HCT116 (cell line): ENCODE results near the gene CCDC177. TPM values are rescaled to one million over a fixed set of nuclear protein-coding genes. Genes with fewer than 3 reads are reported as not detected.

ENCODE experiments used
- ATAC-seq: fragments of 200-7000 bp; cut with Tn5 transposase; 2 replicates; pipeline ENCODE4 v1.9.1; 2020; ENCODE audit warnings: mild to moderate bottlenecking, moderate library complexity
- BruUV-seq: library from RNA; stranded (reverse); fragments of 400-500 nt; replicated peaks from 2 replicates; lab custom pipeline; 2021; lab: Mats Ljungman, UMichigan
- CTCF ChIA-PET: fragments of 300-600 bp; sonication (Branson Sonifier 250); formaldehyde crosslinking; loops from one replicate; lab custom pipeline; 2021; ENCODE audit warnings: antibody characterized with exemption; lab: Charles Lee
- POLR2A ChIA-PET: fragments of 300-600, 350-600 bp; sonication (Branson Sonifier 250); formaldehyde crosslinking; loops from one replicate; lab custom pipeline; 2021; ENCODE audit warnings: antibody characterized with exemption; lab: Charles Lee
- RAD21 ChIA-PET, 2 experiments: fragments of 300-600 bp; sonication (Branson Sonifier 250); formaldehyde crosslinking; loops; one replicate each; lab custom pipeline; 2023; ENCODE audit warnings: low total read pairs in 2 of 2; ENCODE audit not compliant: uncharacterized antibody in 2 of 2, unreplicated experiment in 2 of 2, low non-redundant PET in 1 of 2; lab: Charles Lee
- DNase-seq: peaks from one replicate; pipeline ENCODE4 v3.0.0-alpha.2; 2010; ENCODE audit warnings: low read depth, low spot score
- H2AFZ ChIP-seq: fragments of 200-600 bp; shearing (Covaris generic), sonication (generic); 2 replicates; pipeline ENCODE4 v1.6.1; 2017; ENCODE audit warnings: low read depth, mixed run types, mixed read lengths, antibody characterized with exemption, low read length; ENCODE audit not compliant: poor library complexity, severe bottlenecking
- H3K27ac ChIP-seq: 2 replicates; pipeline ENCODE4 v1.5.1; 2012; ENCODE audit warnings: low read depth, low read length
- H3K27me3 ChIP-seq: fragments of 200-600 bp; sonication (generic); 2 replicates; pipeline ENCODE4 v1.6.1; 2016; ENCODE audit warnings: mixed run types, low read length, mixed read lengths; ENCODE audit not compliant: insufficient read depth
- H3K36me3 ChIP-seq, 2 experiments: fragments of 200-500 bp in 1 of 2; fragments of 200-600 bp in 1 of 2; sonication (Bioruptor generic) in 1 of 2; sonication (generic) in 1 of 2; 2 replicates each; pipeline versions ENCODE4 v1.5.1 to v1.6.1; 2014 to 2016; ENCODE audit warnings: low read length in 2 of 2, inconsistent platforms in 1 of 2, mixed read lengths in 1 of 2, mixed run types in 1 of 2; ENCODE audit not compliant: insufficient read depth in 2 of 2, control insufficient read depth in 1 of 2
- H3K4me1 ChIP-seq, 2 experiments: fragments of 200-600 bp in 1 of 2; sonication (generic) in 1 of 2; 2 replicates each; pipeline versions ENCODE4 v1.5.1 to v1.6.1; 2012 to 2017; ENCODE audit warnings: low read length in 2 of 2, inconsistent platforms in 1 of 2, mild to moderate bottlenecking in 1 of 2, mixed read lengths in 1 of 2, mixed run types in 1 of 2, moderate library complexity in 1 of 2; ENCODE audit not compliant: insufficient read depth in 2 of 2, control insufficient read depth in 1 of 2
- H3K4me2 ChIP-seq: fragments of 200-600 bp; sonication (generic); 2 replicates; pipeline ENCODE4 v1.6.1; 2017; ENCODE audit warnings: mixed run types, low read length, mixed read lengths
- H3K4me3 ChIP-seq, 2 experiments: fragments of 200-600 bp in 1 of 2; sonication (generic) in 1 of 2; replicated peaks in 1 of 2; 2 replicates each; pipeline ENCODE4 v1.5.1; 2011 to 2016; ENCODE audit warnings: low read length in 2 of 2, control low read depth in 1 of 2, low read depth in 1 of 2, mild to moderate bottlenecking in 1 of 2, mixed read lengths in 1 of 2, mixed run types in 1 of 2
- H3K79me2 ChIP-seq: fragments of 200-600 bp; sonication (generic); 2 replicates; pipeline ENCODE4 v1.6.1; 2017; ENCODE audit warnings: mild to moderate bottlenecking, mixed run types, low read length, moderate library complexity, mixed read lengths; ENCODE audit not compliant: insufficient read depth
- H3K9ac ChIP-seq: fragments of 200-600 bp; sonication (generic); 2 replicates; pipeline ENCODE4 v1.6.1; 2016; ENCODE audit warnings: low read length, mixed read lengths
- H3K9me2 ChIP-seq: fragments of 200-600 bp; sonication (generic), shearing (Covaris generic); 2 replicates; pipeline ENCODE4 v1.6.1; 2017; ENCODE audit warnings: mixed run types, mild to moderate bottlenecking, moderate library complexity; ENCODE audit not compliant: insufficient read depth
- H3K9me3 ChIP-seq, 2 experiments: fragments of 200-500 bp in 1 of 2; fragments of 200-600 bp in 1 of 2; sonication (Bioruptor generic) in 1 of 2; sonication (generic) in 1 of 2; 2 replicates each; pipeline ENCODE4 v1.6.1; 2014 to 2017; ENCODE audit warnings: low read length in 2 of 2, mixed read lengths in 2 of 2, inconsistent platforms in 1 of 2, low read depth in 1 of 2, mild to moderate bottlenecking in 1 of 2, mixed run types in 1 of 2, moderate library complexity in 1 of 2; ENCODE audit not compliant: control insufficient read depth in 1 of 2, insufficient read depth in 1 of 2
- H4K20me1 ChIP-seq: fragments of 200-600 bp; sonication (generic), shearing (Covaris generic); 2 replicates; pipeline ENCODE4 v1.6.1; 2017; ENCODE audit warnings: mixed run types, mild to moderate bottlenecking, moderate library complexity; ENCODE audit not compliant: insufficient read depth
- CBX3 ChIP-seq: IDR thresholded peaks from 2 replicates; pipeline ENCODE4 v1.6.1; 2012; ENCODE audit warnings: low read depth
- CTCF ChIP-seq, 3 experiments: fragments of 200-600 bp in 1 of 3; sonication (generic) in 1 of 3; IDR thresholded peaks in 2 of 3; conservative IDR thresholded peaks in 1 of 3; 2 replicates each; pipeline ENCODE4 v1.5.1; 2012 to 2017; ENCODE audit warnings: low read depth in 2 of 3, low read length in 2 of 3, antibody characterized with exemption in 1 of 3, borderline replicate concordance in 1 of 3, control low read depth in 1 of 3, mild to moderate bottlenecking in 1 of 3, mixed read lengths in 1 of 3, mixed run types in 1 of 3, moderate library complexity in 1 of 3; ENCODE audit not compliant: insufficient read depth in 1 of 3
- EGR1 ChIP-seq: IDR thresholded peaks from 2 replicates; pipeline ENCODE4 v1.6.1; 2012; ENCODE audit warnings: low read depth
- ELF1 ChIP-seq: IDR thresholded peaks from 2 replicates; pipeline ENCODE4 v1.6.1; 2012; ENCODE audit warnings: low read depth, borderline replicate concordance
- EZH2 ChIP-seq: fragments of 200-600 bp; sonication (generic); IDR thresholded peaks from 2 replicates; pipeline ENCODE4 v1.6.1; 2017; ENCODE audit warnings: antibody characterized with exemption, mixed run types
- EZH2phosphoT487 ChIP-seq: fragments of 200-600 bp; IDR thresholded peaks from 2 replicates; pipeline ENCODE4 v1.6.1; 2018; ENCODE audit warnings: antibody characterized with exemption, borderline replicate concordance
- MAX ChIP-seq: IDR thresholded peaks from 2 replicates; pipeline ENCODE4 v1.6.1; 2012
- POLR2AphosphoS5 ChIP-seq: IDR thresholded peaks from 2 replicates; pipeline ENCODE4 v1.6.1; 2011; ENCODE audit warnings: mild to moderate bottlenecking, low read depth, low read length, moderate library complexity
- REST ChIP-seq: IDR thresholded peaks from 2 replicates; pipeline ENCODE4 v1.6.1; 2012; ENCODE audit warnings: low read depth
- SIN3A ChIP-seq: IDR thresholded peaks from 2 replicates; pipeline ENCODE4 v1.6.1; 2012; ENCODE audit warnings: low read depth
- SRF ChIP-seq: IDR thresholded peaks from 2 replicates; pipeline ENCODE4 v1.6.1; 2012; ENCODE audit warnings: low read depth
- TCF7L2 ChIP-seq: IDR thresholded peaks from 2 replicates; pipeline ENCODE4 v1.7.0; 2011; ENCODE audit warnings: borderline replicate concordance, inconsistent platforms; ENCODE audit not compliant: insufficient read depth, insufficient read length; ENCODE audit errors: extremely low read depth
- YY1 ChIP-seq: IDR thresholded peaks from 2 replicates; pipeline ENCODE4 v1.6.1; 2011; ENCODE audit warnings: low read length, low read depth, moderate library complexity, mild to moderate bottlenecking; ENCODE audit not compliant: insufficient replicate concordance; ENCODE audit errors: extremely low read depth
- ZFX ChIP-seq: fragments of 450-650 bp; IDR thresholded peaks from 2 replicates; pipeline ENCODE4 v1.6.1; 2017
- ZNF274 ChIP-seq: fragments of 200-500 bp; sonication (Bioruptor generic); IDR thresholded peaks from 2 replicates; pipeline ENCODE4 v1.6.1; 2014; ENCODE audit warnings: mild to moderate bottlenecking, low read depth, low read length, inconsistent platforms
- intact Hi-C: fragments of 100-400 bp; cut with micrococcal nuclease; formaldehyde crosslinking; loops from 2 replicates; pipeline ENCODE4 v1.10.0; 2022
- total RNA-seq: library from RNA; stranded (reverse); gene quantifications from one replicate; pipeline ENCODE4 v1.2.1, GENCODE V29; 2021; ENCODE audit not compliant: unreplicated experiment
- TF ChIP-seq, protein P1 (sequence below): IDR thresholded peaks from 2 replicates; pipeline ENCODE4 v1.6.1; 2011; ENCODE audit warnings: mild to moderate bottlenecking, low read length, moderate library complexity; ENCODE audit not compliant: insufficient replicate concordance; ENCODE audit errors: extremely low read depth

The CCDC177 gene
- total RNA-seq, 1 experiment from 2014 or later = not detected

DNA sequence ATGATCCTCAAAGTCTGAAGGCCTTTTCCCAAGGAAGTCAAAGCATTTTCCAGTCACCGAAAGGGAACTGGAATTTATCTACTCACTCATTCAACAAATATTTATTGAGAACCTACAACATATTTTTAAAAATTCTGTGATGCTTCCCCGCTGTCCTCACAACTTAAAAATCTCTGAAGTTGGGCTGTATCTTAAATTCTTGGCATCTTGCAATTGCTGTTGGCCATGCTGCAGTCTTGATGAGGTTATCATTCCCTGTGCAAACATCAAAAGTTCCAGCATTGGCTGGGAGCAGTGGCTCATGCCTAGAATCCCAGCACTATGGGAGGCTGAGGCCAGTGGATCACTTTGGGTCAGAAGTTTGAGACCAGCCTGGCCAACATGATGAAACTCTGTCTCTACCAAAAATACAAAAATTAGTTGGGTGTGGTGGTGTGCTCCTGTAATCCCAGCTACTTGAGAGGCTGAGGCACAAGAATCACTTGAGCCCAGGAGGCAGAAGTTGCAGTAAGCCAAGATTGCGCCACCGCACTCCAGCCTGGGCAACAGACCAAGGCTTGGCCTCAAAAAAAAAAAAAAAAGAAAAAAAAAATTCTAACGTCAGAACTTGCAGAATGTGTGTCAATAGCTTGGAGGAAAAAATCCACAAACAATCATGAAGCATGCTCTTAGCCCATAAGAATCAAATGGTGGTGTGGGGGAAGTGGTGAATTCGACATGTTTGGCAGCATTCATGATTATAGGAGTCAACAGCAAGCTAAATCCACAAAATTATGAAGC lies 34.9 kb downstream of the CCDC177 start:
- intact Hi-C loops = no loop called here
- Histone ChIP-seq H3K4me1 (0 out of 4 replicates have a peak, but pooled peaks cover 0 to 3% of the 10 kb centered on the region in 2 experiments), H3K36me3 (no peaks in the 10 kb centered on the region), H3K9ac (no peak overlapping the region), H3K27ac (no peak overlapping the region), H3K4me2 (no peak overlapping the region), H3K9me3 (no peaks in the 10 kb centered on the region), H2AFZ (no peak overlapping the region), H3K9me2 (no peaks in the 10 kb centered on the region), H3K4me3 (no peak overlapping the region), H3K79me2 (no peaks in the 10 kb centered on the region), H3K27me3 (no peaks in the 10 kb centered on the region), H4K20me1 (no peaks in the 10 kb centered on the region)
- ChIA-PET POLR2A (no interaction called here), RAD21 (interaction anchor here in 1 of 2 experiments (0.7 kb wide), 1 partner anchor 11 kb away, joined by 3 read pairs; no protein-coding TSS in a partner anchor), CTCF (interaction anchor here (0.8 kb wide), 1 partner anchor 9 kb away, joined by 3 read pairs; no protein-coding TSS in a partner anchor)
- no TSS peak for BruUV-seq
- DNase-seq (no peak), ATAC-seq (no peak)
- no peak for TF ChIP-seq MAX
- TF ChIP-seq EGR1 = no peak
- TF ChIP-seq, protein P1, sequence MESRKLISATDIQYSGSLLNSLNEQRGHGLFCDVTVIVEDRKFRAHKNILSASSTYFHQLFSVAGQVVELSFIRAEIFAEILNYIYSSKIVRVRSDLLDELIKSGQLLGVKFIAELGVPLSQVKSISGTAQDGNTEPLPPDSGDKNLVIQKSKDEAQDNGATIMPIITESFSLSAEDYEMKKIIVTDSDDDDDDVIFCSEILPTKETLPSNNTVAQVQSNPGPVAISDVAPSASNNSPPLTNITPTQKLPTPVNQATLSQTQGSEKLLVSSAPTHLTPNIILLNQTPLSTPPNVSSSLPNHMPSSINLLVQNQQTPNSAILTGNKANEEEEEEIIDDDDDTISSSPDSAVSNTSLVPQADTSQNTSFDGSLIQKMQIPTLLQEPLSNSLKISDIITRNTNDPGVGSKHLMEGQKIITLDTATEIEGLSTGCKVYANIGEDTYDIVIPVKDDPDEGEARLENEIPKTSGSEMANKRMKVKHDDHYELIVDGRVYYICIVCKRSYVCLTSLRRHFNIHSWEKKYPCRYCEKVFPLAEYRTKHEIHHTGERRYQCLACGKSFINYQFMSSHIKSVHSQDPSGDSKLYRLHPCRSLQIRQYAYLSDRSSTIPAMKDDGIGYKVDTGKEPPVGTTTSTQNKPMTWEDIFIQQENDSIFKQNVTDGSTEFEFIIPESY = no peak
- TF ChIP-seq CTCF (IDR thresholded peaks at IDR 0.05 in 2 of 3, conservative IDR thresholded peaks at IDR 0.05 in 1 of 3; ENCODE audit: borderline replicate concordance in 1 of 3, insufficient read depth in 1 of 3, low read depth in 2 of 3, low read length in 2 of 3) = no peak
- TF ChIP-seq ZNF274 = no peak
- TF ChIP-seq ELF1 = no peak
- TF ChIP-seq SRF = no peak
- no peak for TF ChIP-seq YY1
- TF ChIP-seq TCF7L2 = no peak
- no peak for TF ChIP-seq POLR2AphosphoS5
- no peak for TF ChIP-seq EZH2
- TF ChIP-seq SIN3A = no peak
- no peak for TF ChIP-seq CBX3
- TF ChIP-seq EZH2phosphoT487 = no peak
- TF ChIP-seq ZFX = no peak
- no peak for TF ChIP-seq REST
